ENCODE measurements around the gene TANGO2.
A peak's percentile ranks its signal among the peaks of the same experiment; 100 is the strongest.

TANGO2 gene

GRCh38 chr22:20020533-20021195, at the start of gene TANGO2:
Gene TANGO2 (plus strand): TSS chr22:20021110. CDS start chr22:20036799, 15,689 bp downstream.
- DNase-seq (ENCODE audit: low spot score) = peak; percentile 95

GRCh38 chr22:19971276-19972124, 49.4 kb upstream of the TANGO2 start:
- no peak for DNase-seq (ENCODE audit: low spot score)

- DNase-seq (ENCODE audit: low spot score) = no peak
These were observed 48.7 kb upstream of the TANGO2 start for GRCh38 chr22:19972251-19972650.

- no peak for DNase-seq (ENCODE audit: low spot score)
These were observed 48.0 kb upstream of the TANGO2 start for GRCh38 chr22:19972652-19973550.

GRCh38 chr22:19973551-19974267, 47.2 kb upstream of the TANGO2 start:
- DNase-seq (ENCODE audit: low spot score) = no peak

GRCh38 chr22:19974268-19974861, 46.5 kb upstream of the TANGO2 start:
- peak; percentile 85 for DNase-seq (ENCODE audit: low spot score)

GRCh38 chr22:19974935-19975706, 45.8 kb upstream of the TANGO2 start:
- no peak for DNase-seq (ENCODE audit: low spot score)

- DNase-seq (ENCODE audit: low spot score) = no peak
These were observed 45.2 kb upstream of the TANGO2 start for GRCh38 chr22:19975707-19976035.

- DNase-seq (ENCODE audit: low spot score) = no peak
These were observed 44.2 kb upstream of the TANGO2 start for GRCh38 chr22:19976671-19977070.

GRCh38 chr22:19977296-19978243, 43.3 kb upstream of the TANGO2 start:
- DNase-seq (ENCODE audit: low spot score) = no peak

GRCh38 chr22:19978748-19979147, 42.2 kb upstream of the TANGO2 start:
- DNase-seq (ENCODE audit: low spot score) = no peak

- no peak for DNase-seq (ENCODE audit: low spot score)
These were observed 41.0 kb upstream of the TANGO2 start for GRCh38 chr22:19979712-19980493.

- DNase-seq (ENCODE audit: low spot score) = no peak
These were observed 40.1 kb upstream of the TANGO2 start for GRCh38 chr22:19980766-19981165.

GRCh38 chr22:19981171-19981960, 39.5 kb upstream of the TANGO2 start:
- no peak for DNase-seq (ENCODE audit: low spot score)

GRCh38 chr22:19981961-19982920, 38.7 kb upstream of the TANGO2 start:
- DNase-seq (ENCODE audit: low spot score) = no peak

GRCh38 chr22:19982991-19983578, 37.8 kb upstream of the TANGO2 start:
- DNase-seq (ENCODE audit: low spot score) = no peak

Data from ecto neural progenitor cell (in vitro differentiated cells).